ENCODE data around the gene SPRR2E.
"Not testable (repeated sequence)": the region's sequence is repeated elsewhere in the genome, so short reads cannot be mapped to it uniquely, and the experiment has no call there.

The SPRR2E gene

DNA sequence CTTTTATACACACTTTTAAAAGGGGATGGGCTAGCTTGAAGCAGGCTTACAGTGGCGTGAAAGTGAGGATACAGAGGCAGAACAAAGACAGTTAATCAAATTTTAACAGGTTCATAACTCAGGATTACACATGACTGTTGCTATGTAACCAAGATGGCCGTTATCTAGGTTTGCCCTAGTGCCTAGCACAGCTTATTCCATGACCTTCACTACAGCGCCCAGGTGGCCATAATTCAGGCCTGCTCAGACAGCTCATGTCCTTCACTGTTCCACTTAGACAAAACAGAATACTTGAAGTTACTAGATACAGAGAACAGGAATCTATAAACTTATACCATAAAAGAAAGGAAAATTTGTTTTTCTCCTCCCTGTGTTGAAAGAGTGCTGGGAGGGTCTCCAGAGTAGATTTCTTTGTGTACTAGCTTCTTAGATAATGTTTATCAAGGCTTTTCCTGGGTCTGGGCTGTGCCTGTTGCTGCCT, 25.2 kb upstream of the SPRR2E start (continued):
- TF ChIP-seq ATF2 (tag by site-specific recombination; IDR thresholded peaks at IDR 0.05; ENCODE audit: low read depth) = no peak

GRCh38 chr1:153115264-153115663, 20.9 kb upstream of the SPRR2E start:
- H3K9me3 ChIP-seq (ENCODE audit: control insufficient read depth, insufficient read depth, low read depth, low read length); H3K27ac ChIP-seq (ENCODE audit: extremely low read depth, low read depth, low read length); H3K4me1 ChIP-seq (ENCODE audit: control insufficient read depth, insufficient read depth, low read length); POLR2A ChIA-PET; H3K4me3 ChIP-seq (ENCODE audit: low read depth, low read length); H3K36me3 ChIP-seq (ENCODE audit: control insufficient read depth in 2 of 2, insufficient read depth in 1 of 2, low read length in 2 of 2); CTCF ChIA-PET: not testable (repeated sequence)

GRCh38 chr1:153113416-153113815, 19.1 kb upstream of the SPRR2E start, which contains the start of gene SPRR2F:
TSS of gene SPRR2F (minus strand) at chr1:153113516. CDS start at chr1:153112733, 783 bp downstream.
- TF ChIP-seq ZNF335 (tag by site-specific recombination; conservative IDR thresholded peaks at IDR 0.05) (no peak), ZNF555 (tag by site-specific recombination; conservative IDR thresholded peaks at IDR 0.05) (no peak), ZNF114 (tag by site-specific recombination; IDR thresholded peaks at IDR 0.05) (no peak), ZFP69B (tag by site-specific recombination; IDR thresholded peaks at IDR 0.05) (no peak), ZFHX2 (tag by site-specific recombination; conservative IDR thresholded peaks at IDR 0.05) (no peak), ZNF843 (tag by site-specific recombination; IDR thresholded peaks at IDR 0.05) (no peak), ZNF324 (tag by site-specific recombination; IDR thresholded peaks at IDR 0.05) (no peak), ZBTB20 (tag by site-specific recombination; IDR thresholded peaks at IDR 0.05) (no peak), MYNN (tag by site-specific recombination; IDR thresholded peaks at IDR 0.05; ENCODE audit: borderline replicate concordance) (no peak), ZNF350 (tag by site-specific recombination; IDR thresholded peaks at IDR 0.05) (no peak), ZNF561 (tag by site-specific recombination; IDR thresholded peaks at IDR 0.05; ENCODE audit: borderline replicate concordance) (no peak), YY2 (tag by site-specific recombination; IDR thresholded peaks at IDR 0.05) (no peak), ZBTB10 (tag by site-specific recombination; IDR thresholded peaks at IDR 0.05) (no peak), RBAK (tag by site-specific recombination; IDR thresholded peaks at IDR 0.05) (no peak), ZNF629 (tag by site-specific recombination; IDR thresholded peaks at IDR 0.05) (no peak)
- TF ChIP-seq, protein P1, sequence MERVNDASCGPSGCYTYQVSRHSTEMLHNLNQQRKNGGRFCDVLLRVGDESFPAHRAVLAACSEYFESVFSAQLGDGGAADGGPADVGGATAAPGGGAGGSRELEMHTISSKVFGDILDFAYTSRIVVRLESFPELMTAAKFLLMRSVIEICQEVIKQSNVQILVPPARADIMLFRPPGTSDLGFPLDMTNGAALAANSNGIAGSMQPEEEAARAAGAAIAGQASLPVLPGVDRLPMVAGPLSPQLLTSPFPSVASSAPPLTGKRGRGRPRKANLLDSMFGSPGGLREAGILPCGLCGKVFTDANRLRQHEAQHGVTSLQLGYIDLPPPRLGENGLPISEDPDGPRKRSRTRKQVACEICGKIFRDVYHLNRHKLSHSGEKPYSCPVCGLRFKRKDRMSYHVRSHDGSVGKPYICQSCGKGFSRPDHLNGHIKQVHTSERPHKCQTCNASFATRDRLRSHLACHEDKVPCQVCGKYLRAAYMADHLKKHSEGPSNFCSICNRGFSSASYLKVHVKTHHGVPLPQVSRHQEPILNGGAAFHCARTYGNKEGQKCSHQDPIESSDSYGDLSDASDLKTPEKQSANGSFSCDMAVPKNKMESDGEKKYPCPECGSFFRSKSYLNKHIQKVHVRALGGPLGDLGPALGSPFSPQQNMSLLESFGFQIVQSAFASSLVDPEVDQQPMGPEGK (tag by site-specific recombination; IDR thresholded peaks at IDR 0.05) = no peak
- TF ChIP-seq, protein P2, sequence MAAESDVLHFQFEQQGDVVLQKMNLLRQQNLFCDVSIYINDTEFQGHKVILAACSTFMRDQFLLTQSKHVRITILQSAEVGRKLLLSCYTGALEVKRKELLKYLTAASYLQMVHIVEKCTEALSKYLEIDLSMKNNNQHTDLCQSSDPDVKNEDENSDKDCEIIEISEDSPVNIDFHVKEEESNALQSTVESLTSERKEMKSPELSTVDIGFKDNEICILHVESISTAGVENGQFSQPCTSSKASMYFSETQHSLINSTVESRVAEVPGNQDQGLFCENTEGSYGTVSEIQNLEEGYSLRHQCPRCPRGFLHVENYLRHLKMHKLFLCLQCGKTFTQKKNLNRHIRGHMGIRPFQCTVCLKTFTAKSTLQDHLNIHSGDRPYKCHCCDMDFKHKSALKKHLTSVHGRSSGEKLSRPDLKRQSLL (tag by site-specific recombination; IDR thresholded peaks at IDR 0.05) = no peak
- CTCF ChIA-PET = no interaction called here
- Histone ChIP-seq H3K4me3 (ENCODE audit: low read depth, low read length) (no peak within 1 kb of the TSS), H3K27ac (ENCODE audit: extremely low read depth, low read depth, low read length) (no peak within 1 kb of the TSS), H3K36me3 (ENCODE audit: control insufficient read depth in 2 of 2, insufficient read depth in 1 of 2, low read length in 2 of 2) (no peaks in the 10 kb centered on the region), H3K4me1 (ENCODE audit: control insufficient read depth, insufficient read depth, low read length) (no peaks in the 10 kb centered on the region), H3K9me3 (ENCODE audit: control insufficient read depth, insufficient read depth, low read depth, low read length) (no peaks in the 10 kb centered on the region)
- POLR2A ChIA-PET = no interaction called here

DNA sequence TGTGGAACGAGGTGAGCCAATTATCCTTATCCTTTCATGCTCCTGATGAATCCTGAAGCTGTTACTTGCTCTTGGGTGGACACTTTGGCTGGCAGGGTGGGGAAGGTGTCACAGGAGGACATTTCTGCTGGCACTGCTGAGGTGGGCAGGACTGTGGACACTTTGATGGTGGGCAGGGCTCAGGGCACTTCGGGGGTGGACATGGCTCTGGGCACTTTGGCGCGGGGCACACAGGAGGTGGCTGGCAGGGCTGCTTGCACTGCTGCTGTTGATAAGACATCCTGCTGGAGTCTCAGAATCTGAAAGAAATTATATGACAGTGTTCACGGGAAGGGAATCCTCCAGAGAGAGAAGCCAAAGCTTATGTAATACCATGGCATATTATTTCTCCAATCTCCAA, 18.1 kb upstream of the SPRR2E start:
- CTCF ChIA-PET = interaction anchor here (0.7 kb wide), 1 partner anchor 81 kb away, joined by 3 read pairs; no protein-coding TSS in a partner anchor

More for the DNA sequence above, 18.1 kb upstream of the SPRR2E start:
- H3K36me3 ChIP-seq (ENCODE audit: control insufficient read depth in 2 of 2, insufficient read depth in 1 of 2, low read length in 2 of 2); H3K9me3 ChIP-seq (ENCODE audit: control insufficient read depth, insufficient read depth, low read depth, low read length); H3K27ac ChIP-seq (ENCODE audit: extremely low read depth, low read depth, low read length); H3K4me1 ChIP-seq (ENCODE audit: control insufficient read depth, insufficient read depth, low read length); H3K4me3 ChIP-seq (ENCODE audit: low read depth, low read length); POLR2A ChIA-PET: not testable (repeated sequence)
